ENCODE measurements around the gene OGN.

OGN gene

GRCh38 chr9:92404042-92404836 lies at the start of gene OGN:
OGN (minus strand) TSS chr9:92404578; CDS start chr9:92403407, 1,171 bp downstream.
- H3K4me1 Mint-ChIP-seq, result peaks cover 18% of the 10 kb centered on the region
- DNase-seq, result no peak
- no peak within 1 kb of the TSS for H3K4me3 Mint-ChIP-seq
- no peaks in the 10 kb centered on the region for H3K9me3 Mint-ChIP-seq
- H3K27me3 Mint-ChIP-seq (ENCODE audit: low read depth, poor library complexity), result no peaks in the 10 kb centered on the region
- H3K27ac Mint-ChIP-seq, result no peak within 1 kb of the TSS
- TF ChIP-seq CTCF (IDR thresholded peaks at IDR 0.05), result no peak
- H3K36me3 Mint-ChIP-seq (ENCODE audit: low read depth), result no peaks in the 10 kb centered on the region

GRCh38 chr9:92446536-92446935 lies 42.2 kb upstream of the OGN start:
- TF ChIP-seq CTCF (IDR thresholded peaks at IDR 0.05), result no peak
- Mint-ChIP-seq H3K9me3 (peaks cover 9% of the 10 kb centered on the region), H3K27me3 (ENCODE audit: low read depth, poor library complexity) (peaks cover 12% of the 10 kb centered on the region), H3K4me1 (no peaks in the 10 kb centered on the region), H3K36me3 (ENCODE audit: low read depth) (no peaks in the 10 kb centered on the region), H3K27ac (no peak overlapping the region), H3K4me3 (no peak overlapping the region)
- no peak for DNase-seq

GRCh38 chr9:92444841-92445240 lies 40.5 kb upstream of the OGN start:
- H3K9me3 Mint-ChIP-seq, result peaks cover 4% of the 10 kb centered on the region
- no peaks in the 10 kb centered on the region for H3K36me3 Mint-ChIP-seq (ENCODE audit: low read depth)

GRCh38 chr9:92440751-92441046 lies 36.3 kb upstream of the OGN start:
- TF ChIP-seq CTCF (IDR thresholded peaks at IDR 0.05), result no peak
- Mint-ChIP-seq H3K4me3 (no peak overlapping the region), H3K27ac (no peak overlapping the region), H3K27me3 (ENCODE audit: low read depth, poor library complexity) (peaks cover 7% of the 10 kb centered on the region), H3K4me1 (no peaks in the 10 kb centered on the region), H3K36me3 (ENCODE audit: low read depth) (no peaks in the 10 kb centered on the region), H3K9me3 (no peaks in the 10 kb centered on the region)
- DNase-seq, result no peak

More at GRCh38 chr9:92444841-92445240, 40.5 kb upstream of the OGN start:
- Mint-ChIP-seq H3K27ac (no peak overlapping the region), H3K27me3 (ENCODE audit: low read depth, poor library complexity) (peaks cover 12% of the 10 kb centered on the region), H3K4me1 (no peaks in the 10 kb centered on the region), H3K4me3 (no peak overlapping the region)
- no peak for TF ChIP-seq CTCF (IDR thresholded peaks at IDR 0.05)
- DNase-seq, result peak; percentile 4

GRCh38 chr9:92439921-92440750 lies 35.8 kb upstream of the OGN start:
- peaks cover 4% of the 10 kb centered on the region for H3K27me3 Mint-ChIP-seq (ENCODE audit: low read depth, poor library complexity)
- H3K4me1 Mint-ChIP-seq, result no peaks in the 10 kb centered on the region
- no peak overlapping the region for H3K4me3 Mint-ChIP-seq
- no peak overlapping the region for H3K27ac Mint-ChIP-seq
- H3K36me3 Mint-ChIP-seq (ENCODE audit: low read depth), result no peaks in the 10 kb centered on the region
- H3K9me3 Mint-ChIP-seq, result no peaks in the 10 kb centered on the region
- no peak for TF ChIP-seq CTCF (IDR thresholded peaks at IDR 0.05)
- no peak for DNase-seq
